A549 (cell line): ENCODE data around the gene TMEM167A. TPM values are rescaled to one million over a fixed set of nuclear protein-coding genes. Genes with fewer than 3 reads are reported as not detected.

ENCODE experiments used
- ATAC-seq, 2 experiments: fragments of 200-7000 bp in 1 of 2; fragments of >200 bp in 1 of 2; cut with Nextera tagmentation in 1 of 2; cut with Tn5 transposase in 1 of 2; 3 replicates each; pipeline versions ENCODE4 v1.8.0 to v1.9.1; 2018 to 2020; ENCODE audit warnings: mild to moderate bottlenecking in 1 of 2, moderate library complexity in 1 of 2
- CTCF ChIA-PET: fragments of 300-600 bp; sonication (Branson Sonifier 250); formaldehyde crosslinking; extraction: SDS; loops from one replicate; lab custom pipeline; 2021; ENCODE audit warnings: antibody characterized with exemption, inconsistent platforms; lab: Yijun Ruan, JAX
- POLR2A ChIA-PET: fragments of 350-600 bp; formaldehyde crosslinking; extraction: SDS; loops from one replicate; lab custom pipeline; 2021; ENCODE audit warnings: antibody characterized with exemption, inconsistent platforms; lab: Yijun Ruan, JAX
- DNase-seq, 2 experiments: peaks; one replicate each; pipeline versions ENCODE4 v3.0.0 to v3.0.0-alpha.2; 2011 to 2016; ENCODE audit warnings: low read depth in 1 of 2, low spot score in 1 of 2
- FAIRE-seq: peaks from 2 replicates; lab custom pipeline; 2011; peaks lifted over from hg19 to GRCh38; lab: Jason Lieb, UNC
- H3K27ac ChIP-seq, 2 experiments: fragments of >200 bp; sonication (Bioruptor Twin); formaldehyde crosslinking; 3 replicates each; pipeline ENCODE4 v1.5.1; 2016 to 2017
- H3K4me1 ChIP-seq: fragments of >200 bp; sonication (Bioruptor Twin); formaldehyde crosslinking; 3 replicates; pipeline ENCODE4 v1.6.1; 2016
- H3K4me2 ChIP-seq: fragments of >200 bp; sonication (Bioruptor Twin); formaldehyde crosslinking; 3 replicates; pipeline ENCODE4 v1.6.1; 2016
- H3K4me3 ChIP-seq: fragments of >200 bp; sonication (Bioruptor Twin); formaldehyde crosslinking; 3 replicates; pipeline ENCODE4 v1.5.1; 2016
- H3K9me3 ChIP-seq: fragments of >200 bp; sonication (Bioruptor Twin); formaldehyde crosslinking; 3 replicates; pipeline ENCODE4 v1.6.1; 2016
- CTCF ChIP-seq: fragments of >200 bp; sonication (Bioruptor Twin); formaldehyde crosslinking; IDR thresholded peaks from 3 replicates; pipeline ENCODE4 v1.5.1; 2016
- E2F6 ChIP-seq: IDR thresholded peaks from 2 replicates; pipeline ENCODE4 v1.6.1; 2012; ENCODE audit warnings: low read depth, borderline replicate concordance
- EHF ChIP-seq: fragments of 250-450 bp; sonication (Bioruptor Pico); IDR thresholded peaks from 2 replicates; pipeline ENCODE4 v1.5.0; 2020; ENCODE audit warnings: mild to moderate bottlenecking
- ELK1 ChIP-seq: fragments of 150-350 bp; IDR thresholded peaks from 2 replicates; pipeline ENCODE4 v1.6.1; 2014; ENCODE audit warnings: low read depth, mild to moderate bottlenecking, low read length
- EP300 ChIP-seq, 2 experiments: fragments of >200 bp; sonication (Bioruptor Twin); formaldehyde crosslinking; IDR thresholded peaks; 2 replicates in 1 of 2; 3 replicates in 1 of 2; pipeline ENCODE4 v1.6.1; 2016 to 2017
- FOSB ChIP-seq: fragments of 250-450 bp; sonication (Bioruptor Pico); IDR thresholded peaks from 2 replicates; pipeline ENCODE4 v1.5.0; 2020; ENCODE audit warnings: mild to moderate bottlenecking, moderate library complexity
- GATA3 ChIP-seq: IDR thresholded peaks from 2 replicates; pipeline ENCODE4 v1.6.1; 2012; ENCODE audit warnings: borderline replicate concordance
- HOXA7 ChIP-seq: fragments of 250-450 bp; sonication (Bioruptor Pico); IDR thresholded peaks from 2 replicates; pipeline ENCODE4 v1.5.0; 2020; ENCODE audit warnings: mild to moderate bottlenecking, moderate library complexity
- HOXB13 ChIP-seq: fragments of 250-450 bp; sonication (Bioruptor Pico); IDR thresholded peaks from 2 replicates; pipeline ENCODE4 v1.5.0; 2020; ENCODE audit warnings: low read depth, mild to moderate bottlenecking, moderate library complexity
- JUN ChIP-seq, 2 experiments: fragments of >200 bp; sonication (Bioruptor Twin); formaldehyde crosslinking; IDR thresholded peaks; 2 replicates in 1 of 2; 3 replicates in 1 of 2; pipeline ENCODE4 v1.6.1; 2016 to 2017
- MAFK ChIP-seq: fragments of 450-650 bp; IDR thresholded peaks from 2 replicates; pipeline ENCODE4 v1.6.1; 2014; ENCODE audit not compliant: partially characterized antibody
- MAX ChIP-seq: IDR thresholded peaks from 2 replicates; pipeline ENCODE4 v1.6.1; 2012
- MYC ChIP-seq: IDR thresholded peaks from 2 replicates; pipeline ENCODE4 v1.6.1; 2012; ENCODE audit warnings: mild to moderate bottlenecking, inconsistent platforms, low read length, improper control_type of control experiment, borderline replicate concordance
- PBX3 ChIP-seq: IDR thresholded peaks from 2 replicates; pipeline ENCODE4 v1.6.1; 2012
- POLR2AphosphoS2 ChIP-seq: conservative IDR thresholded peaks from 2 replicates; pipeline ENCODE4 v1.6.1; 2012; ENCODE audit warnings: low read length, improper control_type of control experiment, inconsistent platforms
- REST ChIP-seq: fragments of 200-600 bp; sonication (generic); IDR thresholded peaks from 2 replicates; pipeline ENCODE4 v1.6.1; 2016; ENCODE audit warnings: antibody characterized with exemption, mild to moderate bottlenecking, moderate library complexity
- RNF2 ChIP-seq: fragments of 200-600 bp; sonication (generic); IDR thresholded peaks from 2 replicates; pipeline ENCODE4 v1.6.1; 2016; ENCODE audit warnings: low read depth, mild to moderate bottlenecking, antibody characterized with exemption, moderate library complexity, borderline replicate concordance
- TFCP2L1 ChIP-seq: fragments of 250-450 bp; sonication (Bioruptor Pico); IDR thresholded peaks from 2 replicates; pipeline ENCODE4 v1.5.0; 2021; ENCODE audit warnings: mild to moderate bottlenecking
- USF2 ChIP-seq: fragments of 450-650 bp; IDR thresholded peaks from 2 replicates; pipeline ENCODE4 v1.6.1; 2014; ENCODE audit warnings: antibody characterized with exemption
- ZC3H11A ChIP-seq: fragments of 450-650 bp; IDR thresholded peaks from 2 replicates; pipeline ENCODE4 v1.6.1; 2014; ENCODE audit warnings: antibody characterized with exemption, mild to moderate bottlenecking
- ZFP36 ChIP-seq: fragments of 450-650 bp; IDR thresholded peaks from 2 replicates; pipeline ENCODE4 v1.6.1; 2014; ENCODE audit warnings: borderline replicate concordance; ENCODE audit not compliant: partially characterized antibody
- ZNF302 ChIP-seq: fragments of 250-450 bp; sonication (Bioruptor Pico); IDR thresholded peaks from 2 replicates; pipeline ENCODE4 v1.9.0; 2021; ENCODE audit warnings: inconsistent platforms, mild to moderate bottlenecking, moderate library complexity
- ZSCAN20 ChIP-seq: fragments of 250-450 bp; sonication (Bioruptor Pico); IDR thresholded peaks from 2 replicates; pipeline ENCODE4 v1.8.0; 2022; ENCODE audit warnings: mild to moderate bottlenecking, moderate library complexity
- WGBS: methylation state at CpG from one replicate; pipeline ENCODE4 v1.1.6; 2017; ENCODE audit errors: missing lambda C conversion rate; 5-methylcytosine and 5-hydroxymethylcytosine counted together
- polyA plus RNA-seq, 4 experiments: library from polyadenylated mRNA; depleted of rRNA in 3 of 4; stranded (reverse); fragments of >200 nt; fragmentation: RNase III in 1 of 4; extraction: RNeasy Plus Mini Kit Qiagen cat#74134 plus additional on column Dnase treatment in 1 of 4; gene quantifications; 2 replicates in 3 of 4; 3 replicates in 1 of 4; pipeline ENCODE4 v1.2.3, GENCODE V29; 2011 to 2017

TMEM167A gene
- polyA plus RNA-seq, 2 of the 4 experiments (the other 2 are of a cell fraction): 56.2 to 136 TPM

- 90% methylated on average over 1 of the region's 1 CpG for WGBS
- no peak overlapping the region for H3K4me3 ChIP-seq
- H3K9me3 ChIP-seq: peaks cover 10% of the 10 kb centered on the region; the same call in 2 of the 3 replicates
- H3K27ac ChIP-seq: no peak overlapping the region
- TF ChIP-seq REST (no peak), ELK1 (no peak), EHF (CRISPR knock-in tag) (no peak), ZNF302 (CRISPR knock-in tag) (no peak), E2F6 (no peak), MAFK (no peak), RNF2 (no peak), MAX (no peak)
- TF ChIP-seq, all 56 proteins: peak for 0
- ATAC-seq: no peak
- Histone ChIP-seq H3K4me2 (no peak overlapping the region), H3K4me1 (no peaks in the 10 kb centered on the region)
- CTCF ChIA-PET: no interaction called here
- no peak for DNase-seq
- POLR2A ChIA-PET: no interaction called here
- FAIRE-seq: no peak
These were observed 41.8 kb upstream of the TMEM167A start for GRCh38 chr5:83118976-83119375.

GRCh38 chr5:83118471-83118870, 41.3 kb upstream of the TMEM167A start:
- 71% methylated on average over 1 of the region's 1 CpG for WGBS
- no peak for ATAC-seq
- CTCF ChIA-PET: no interaction called here
- no peak overlapping the region for H3K4me2 ChIP-seq
- no peak overlapping the region for H3K4me3 ChIP-seq
- TF ChIP-seq USF2: peak; percentile 38; the same call in 1 of the 2 replicates
- no peak for TF ChIP-seq MYC
- H3K4me1 ChIP-seq: no peaks in the 10 kb centered on the region
- H3K9me3 ChIP-seq: peaks cover 10% of the 10 kb centered on the region; the same call in 2 of the 3 replicates
- peak in 1 of 2 experiments; percentile 31 for DNase-seq
- no peak for FAIRE-seq
- POLR2A ChIA-PET: no interaction called here
- no peak overlapping the region for H3K27ac ChIP-seq

GRCh38 chr5:83115816-83116215, 38.6 kb upstream of the TMEM167A start:
- Histone ChIP-seq H3K4me3 (no peak overlapping the region), H3K9me3 (peaks cover 13% of the 10 kb centered on the region; the same call in 2 of the 3 replicates), H3K4me2 (no peak overlapping the region), H3K4me1 (no peaks in the 10 kb centered on the region), H3K27ac (no peak overlapping the region)
- WGBS: 71% methylated on average over 1 of the region's 1 CpG
- ATAC-seq (no peak), DNase-seq (no peak), FAIRE-seq (no peak)
- POLR2A ChIA-PET: no interaction called here
- CTCF ChIA-PET: no interaction called here
- no peak for TF ChIP-seq GATA3
- TF ChIP-seq EHF (CRISPR knock-in tag): no peak
- no peak for TF ChIP-seq RNF2
- no peak for TF ChIP-seq ZSCAN20 (CRISPR knock-in tag)
- TF ChIP-seq ZFP36: no peak
- no peak for TF ChIP-seq HOXA7 (CRISPR knock-in tag)
- no peak for TF ChIP-seq TFCP2L1 (CRISPR knock-in tag)
- TF ChIP-seq USF2: no peak
- TF ChIP-seq PBX3: no peak
- TF ChIP-seq CTCF: no peak
- TF ChIP-seq FOSB (CRISPR knock-in tag): no peak
- TF ChIP-seq POLR2AphosphoS2: no peak
- no peak for TF ChIP-seq ZC3H11A
- TF ChIP-seq EP300 (IDR thresholded peaks at IDR 0.05): no peak
- no peak for TF ChIP-seq JUN (IDR thresholded peaks at IDR 0.05)
- no peak for TF ChIP-seq HOXB13 (CRISPR knock-in tag)
